Common myeloid progenitor, CD34-positive (primary cell): ENCODE measurements around the gene TSGA10.

Experiments used
- CTCF ChIA-PET: fragments of 350-600 bp; sonication (Branson Sonifier 250); formaldehyde crosslinking; loops from one replicate; lab custom pipeline; 2021; ENCODE audit warnings: antibody characterized with exemption; lab: Charles Lee
- POLR2A ChIA-PET: fragments of 350-600 bp; sonication (Branson Sonifier 250); formaldehyde crosslinking; loops from one replicate; lab custom pipeline; 2021; ENCODE audit warnings: antibody characterized with exemption; lab: Charles Lee
- DNase-seq, 3 donors: peaks; one replicate each; pipeline versions ENCODE4 v3.0.0 to v3.0.0-alpha.2; 2013
- H3K27ac ChIP-seq, 2 experiments: 1 replicate in 1 of 2; 2 replicates in 1 of 2; pipeline ENCODE4 v1.7.0; 2013; ENCODE audit warnings: inconsistent platforms in 2 of 2, low read length in 2 of 2, mild to moderate bottlenecking in 2 of 2, low read depth in 1 of 2, moderate library complexity in 1 of 2; ENCODE audit not compliant: severe bottlenecking in 2 of 2, insufficient read depth in 1 of 2, poor library complexity in 1 of 2
- H3K27me3 ChIP-seq, 5 experiments: replicated peaks in 2 of 5; 1 replicate in 3 of 5; 2 replicates in 2 of 5; pipeline versions ENCODE4 v1.6.1 to v1.7.0; 2013; ENCODE audit warnings: low read length in 4 of 5, mild to moderate bottlenecking in 2 of 5, moderate library complexity in 2 of 5, inconsistent platforms in 1 of 5; ENCODE audit not compliant: insufficient read depth in 5 of 5, control insufficient read depth in 4 of 5
- H3K36me3 ChIP-seq, 4 experiments: 1 replicate in 2 of 4; 2 replicates in 2 of 4; pipeline versions ENCODE4 v1.6.1 to v1.7.0; 2013; ENCODE audit warnings: low read length in 3 of 4, control low read depth in 1 of 4, mild to moderate bottlenecking in 1 of 4; ENCODE audit not compliant: control insufficient read depth in 4 of 4, insufficient read depth in 4 of 4
- H3K4me1 ChIP-seq, 4 experiments: 1 replicate in 3 of 4; 2 replicates in 1 of 4; pipeline versions ENCODE4 v1.6.1 to v1.7.1; 2013; ENCODE audit warnings: low read length in 3 of 4, mild to moderate bottlenecking in 3 of 4, control low read depth in 1 of 4, inconsistent platforms in 1 of 4, moderate library complexity in 1 of 4; ENCODE audit not compliant: control insufficient read depth in 4 of 4, insufficient read depth in 4 of 4; ENCODE audit errors: control extremely low read depth in 1 of 4
- H3K4me3 ChIP-seq, 7 experiments: 1 replicate in 4 of 7; 2 replicates in 3 of 7; pipeline versions ENCODE4 v1.5.1 to v1.7.0; 2013; ENCODE audit warnings: mild to moderate bottlenecking in 7 of 7, low read length in 6 of 7, moderate library complexity in 6 of 7, inconsistent platforms in 2 of 7, low read depth in 2 of 7, control low read depth in 1 of 7; ENCODE audit not compliant: insufficient read depth in 4 of 7, control insufficient read depth in 1 of 7; ENCODE audit errors: extremely low read depth in 1 of 7
- H3K9me3 ChIP-seq, 5 experiments: 1 replicate in 4 of 5; 2 replicates in 1 of 5; pipeline versions ENCODE4 v1.6.1 to v1.7.1; 2013; ENCODE audit warnings: low read length in 4 of 5, mild to moderate bottlenecking in 2 of 5, inconsistent platforms in 1 of 5, low read depth in 1 of 5, moderate library complexity in 1 of 5; ENCODE audit not compliant: control insufficient read depth in 4 of 5, insufficient read depth in 2 of 5; ENCODE audit errors: control extremely low read depth in 1 of 5
- WGBS: methylation state at CpG from one replicate; pipeline ENCODE4 v1.1.5; 2013; ENCODE audit not compliant: insufficient coverage; 5-methylcytosine and 5-hydroxymethylcytosine counted together

The TSGA10 gene

GRCh38 chr2:99190548-99190947 is 35.8 kb upstream of the TSGA10 start:
- POLR2A ChIA-PET: no interaction called here
- DNase-seq: no peak
- CTCF ChIA-PET: no interaction called here
- Histone ChIP-seq H3K4me1 (no peaks in the 10 kb centered on the region), H3K4me3 (no peak overlapping the region), H3K27ac (no peak overlapping the region), H3K36me3 (peaks cover 14 to 42% (median 27%) of the 10 kb centered on the region in 4 experiments), H3K27me3 (no peaks in the 10 kb centered on the region), H3K9me3 (no peaks in the 10 kb centered on the region)
- no CpG with 5 or more reads among the region's 1 CpG for WGBS

GRCh38 chr2:99188357-99188756 is 33.6 kb upstream of the TSGA10 start:
- peaks cover 10 to 35% (median 20%) of the 10 kb centered on the region in 4 experiments for H3K36me3 ChIP-seq
- no CpG with 5 or more reads among the region's 3 CpGs for WGBS
- POLR2A ChIA-PET: no interaction called here

GRCh38 chr2:99187011-99187410 is 32.3 kb upstream of the TSGA10 start:
- Histone ChIP-seq H3K27me3 (no peaks in the 10 kb centered on the region), H3K36me3 (peaks cover 10 to 31% (median 16%) of the 10 kb centered on the region in 4 experiments), H3K27ac (no peak overlapping the region), H3K4me1 (peaks cover 0 to 2% (median under 1%) of the 10 kb centered on the region in 4 experiments), H3K9me3 (no peaks in the 10 kb centered on the region), H3K4me3 (no peak overlapping the region)
- DNase-seq: no peak
- POLR2A ChIA-PET: no interaction called here
- CTCF ChIA-PET: no interaction called here

More at GRCh38 chr2:99188357-99188756, 33.6 kb upstream of the TSGA10 start:
- H3K27me3 ChIP-seq: no peaks in the 10 kb centered on the region
- no peaks in the 10 kb centered on the region for H3K9me3 ChIP-seq
- H3K4me1 ChIP-seq: no peaks in the 10 kb centered on the region
- CTCF ChIA-PET: no interaction called here
- H3K4me3 ChIP-seq: no peak overlapping the region
- no peak overlapping the region for H3K27ac ChIP-seq
- DNase-seq: no peak

GRCh38 chr2:99184811-99185210 is 30.1 kb upstream of the TSGA10 start:
- peaks cover 6 to 20% (median 9%) of the 10 kb centered on the region in 4 experiments for H3K36me3 ChIP-seq
- 80% methylated on average over 2 of the region's 6 CpGs for WGBS
- peaks cover 8 to 16% (median 12%) of the 10 kb centered on the region in 4 experiments for H3K4me1 ChIP-seq
- no peak for DNase-seq
- H3K4me3 ChIP-seq: no peak overlapping the region
- POLR2A ChIA-PET: no interaction called here
- H3K27me3 ChIP-seq: no peaks in the 10 kb centered on the region
- no peaks in the 10 kb centered on the region for H3K9me3 ChIP-seq
- H3K27ac ChIP-seq: no peak overlapping the region
- CTCF ChIA-PET: no interaction called here

- H3K9me3 ChIP-seq: no peaks in the 10 kb centered on the region
Measured at GRCh38 chr2:99183025-99183424, 28.3 kb upstream of the TSGA10 start.

GRCh38 chr2:99181624-99182000 is 26.9 kb upstream of the TSGA10 start:
- peak overlapping the region; percentile 86 to 100 (median 95) for H3K4me3 ChIP-seq
- ChIA-PET CTCF (interaction anchor here (0.7 to 1.6 kb wide), 2 partner anchors 8 to 17 kb away, joined by 3 to 4 read pairs; no protein-coding TSS in a partner anchor), POLR2A (interaction anchor here (0.9 to 2.0 kb wide), 2 partner anchors 41 to 155 kb away, joined by 3 to 10 read pairs; partner anchors contain the start of genes C2orf15 and TXNDC9)
- H3K9me3 ChIP-seq: no peaks in the 10 kb centered on the region
- H3K4me1 ChIP-seq: peaks cover 10 to 23% (median 16%) of the 10 kb centered on the region in 4 experiments
- H3K27me3 ChIP-seq: no peaks in the 10 kb centered on the region
- peak in 2 of 3 donors; percentile 21 to 35 for DNase-seq
- WGBS: 5% methylated on average over 3 of the region's 4 CpGs
- H3K27ac ChIP-seq: peak overlapping the region; percentile 79 to 92
- H3K36me3 ChIP-seq: peaks cover 0 to 3% (median under 1%) of the 10 kb centered on the region in 4 experiments

More at GRCh38 chr2:99183025-99183424, 28.3 kb upstream of the TSGA10 start:
- H3K4me3 ChIP-seq: no peak overlapping the region
- peaks cover 3 to 10% (median 5%) of the 10 kb centered on the region in 4 experiments for H3K36me3 ChIP-seq
- H3K27ac ChIP-seq: no peak overlapping the region
- 100% methylated on average over 1 of the region's 3 CpGs for WGBS
- ChIA-PET CTCF (no interaction called here), POLR2A (no interaction called here)
- peaks cover 10 to 23% (median 16%) of the 10 kb centered on the region in 4 experiments for H3K4me1 ChIP-seq
- no peak for DNase-seq
- H3K27me3 ChIP-seq: no peaks in the 10 kb centered on the region

- H3K9me3 ChIP-seq: no peaks in the 10 kb centered on the region
- CTCF ChIA-PET: interaction anchor here (0.7 to 1.6 kb wide), 9 partner anchors 8 to 157 kb away, joined by 3 to 7 read pairs (median 4); partner anchors contain the start of gene EIF5B
Measured at GRCh38 chr2:99180755-99181623, 26.2 kb upstream of the TSGA10 start, which contains the start of the genes MITD1 and MRPL30. TSS of gene MITD1 (minus strand) at chr2:99181058. CDS start at chr2:99180981, 77 bp downstream. TSS of gene MRPL30 (plus strand) at chr2:99181184. CDS start at chr2:99186204, 5,020 bp downstream.

More at GRCh38 chr2:99180755-99181623, 26.2 kb upstream of the TSGA10 start, which contains the start of the genes MITD1 and MRPL30:
- POLR2A ChIA-PET: interaction anchor here (0.6 to 2.0 kb wide), 4 partner anchors 26 to 155 kb away, joined by 3 to 10 read pairs (median 4); partner anchors contain the start of genes C2orf15, LIPT1, TSGA10 and TXNDC9
- H3K27ac ChIP-seq: peak within 1 kb of the TSS; percentile 79 to 92
- no peaks in the 10 kb centered on the region for H3K27me3 ChIP-seq
- H3K4me1 ChIP-seq: peaks cover 10 to 23% (median 16%) of the 10 kb centered on the region in 4 experiments
- H3K36me3 ChIP-seq: peaks cover 0 to 2% (median under 1%) of the 10 kb centered on the region in 4 experiments
- peak within 1 kb of the TSS; percentile 86 to 100 (median 95) for H3K4me3 ChIP-seq
- WGBS: under 1% methylated on average over 36 of the region's 39 CpGs
- DNase-seq: peak; percentile 96 to 98 (median 97)
